ENCODE results near the gene AP5S1. TPM values are rescaled to one million over a fixed set of nuclear protein-coding genes. Genes with fewer than 3 reads are reported as not detected.

The AP5S1 gene
- total RNA-seq, 1 donor from 2014 or later = 15.7 TPM

DNA sequence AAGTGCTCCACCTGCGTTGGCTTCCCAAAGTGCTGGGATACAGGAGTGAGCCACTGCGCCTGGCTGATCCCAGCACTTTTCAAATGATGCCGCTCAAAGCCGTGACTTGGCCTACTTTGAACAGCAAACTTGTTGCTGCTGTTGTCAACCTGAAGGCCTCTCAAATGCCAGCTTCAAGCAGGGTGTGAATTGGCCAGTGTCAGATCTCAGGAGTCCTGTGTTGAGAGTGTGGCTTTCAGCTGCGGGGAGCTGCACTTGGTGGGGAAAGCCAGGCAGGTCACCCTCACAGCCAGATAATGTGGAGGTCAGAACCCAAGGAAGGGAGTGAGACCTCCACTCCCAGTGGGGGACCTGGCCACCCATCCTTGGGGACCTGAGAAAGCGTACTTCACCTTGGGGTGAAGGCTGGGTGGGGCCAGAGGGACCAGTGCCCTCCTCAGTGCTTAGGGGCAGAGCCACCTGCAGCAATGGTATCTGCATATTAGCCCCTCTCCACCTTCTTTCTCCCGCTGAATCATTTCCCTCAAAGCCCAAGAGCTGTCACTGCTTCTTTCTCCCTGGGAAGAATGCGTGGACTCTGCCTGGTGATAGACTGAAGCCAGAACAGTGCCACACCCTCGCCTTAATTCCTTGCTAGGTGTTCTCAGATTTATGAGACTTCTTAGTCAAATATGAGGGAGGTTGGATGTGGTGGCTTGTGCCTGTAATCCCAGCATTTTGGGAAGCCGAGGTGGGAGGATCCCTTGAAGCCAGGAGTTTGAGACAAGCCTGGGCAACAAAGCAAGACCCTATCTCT is 49.7 kb downstream of the AP5S1 start:
- intact Hi-C loops (cut with micrococcal nuclease) = no loop called here

DNA sequence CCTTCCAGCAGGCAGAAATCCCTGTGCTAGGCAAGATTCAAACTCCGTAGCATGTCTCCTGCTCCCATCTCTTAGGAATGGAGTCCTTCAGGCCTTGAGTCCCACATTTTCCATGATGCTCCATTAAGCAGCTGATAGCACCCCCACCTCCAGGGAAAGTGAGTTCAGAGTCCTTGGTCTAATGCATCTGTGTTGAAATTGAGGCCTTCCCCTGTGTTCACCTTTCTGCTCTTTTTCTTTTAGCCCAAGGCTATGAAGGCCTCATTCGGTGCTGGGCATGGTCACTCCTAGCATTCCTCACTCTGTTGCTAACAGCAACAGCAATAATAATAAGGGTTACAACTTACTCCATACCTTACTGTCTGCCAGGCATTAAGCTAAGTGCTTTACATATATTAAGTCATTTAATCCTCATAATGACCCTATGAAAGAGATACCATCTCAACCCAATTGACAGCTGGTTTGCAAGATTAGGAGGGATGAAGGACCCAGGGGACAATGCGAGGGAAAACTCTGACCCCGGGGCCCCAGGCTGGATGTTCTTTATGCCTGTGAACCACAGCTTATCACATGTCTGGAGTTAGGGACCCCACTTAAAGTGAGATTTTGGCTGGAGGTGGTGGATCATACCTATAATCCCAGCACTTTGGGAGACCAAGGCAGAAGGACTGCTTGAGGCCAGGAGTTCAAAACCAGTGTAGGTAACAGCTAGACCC is 51.4 kb downstream of the AP5S1 start:
- intact Hi-C loops (cut with micrococcal nuclease) = no loop called here

DNA sequence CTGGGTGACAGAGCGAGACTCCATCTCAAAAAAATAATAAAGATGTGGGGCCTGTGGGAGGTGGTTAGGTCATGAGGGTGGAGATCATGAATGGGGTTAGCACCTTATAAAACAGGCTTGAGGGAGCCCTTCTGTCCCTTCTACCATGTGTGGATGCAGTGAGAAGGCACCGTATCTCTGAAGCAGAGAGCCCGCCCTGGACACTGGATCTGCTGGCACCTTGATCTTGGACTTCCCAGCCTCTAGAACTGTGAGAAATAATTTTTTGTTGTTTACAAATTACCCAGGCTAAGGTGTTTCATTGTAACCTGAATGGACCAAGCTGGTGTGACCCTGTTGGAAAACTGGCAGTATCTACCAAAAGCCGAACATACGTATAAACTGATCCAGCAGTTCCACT is 53.2 kb downstream of the AP5S1 start:
- intact Hi-C loops (cut with micrococcal nuclease) = no loop called here

DNA sequence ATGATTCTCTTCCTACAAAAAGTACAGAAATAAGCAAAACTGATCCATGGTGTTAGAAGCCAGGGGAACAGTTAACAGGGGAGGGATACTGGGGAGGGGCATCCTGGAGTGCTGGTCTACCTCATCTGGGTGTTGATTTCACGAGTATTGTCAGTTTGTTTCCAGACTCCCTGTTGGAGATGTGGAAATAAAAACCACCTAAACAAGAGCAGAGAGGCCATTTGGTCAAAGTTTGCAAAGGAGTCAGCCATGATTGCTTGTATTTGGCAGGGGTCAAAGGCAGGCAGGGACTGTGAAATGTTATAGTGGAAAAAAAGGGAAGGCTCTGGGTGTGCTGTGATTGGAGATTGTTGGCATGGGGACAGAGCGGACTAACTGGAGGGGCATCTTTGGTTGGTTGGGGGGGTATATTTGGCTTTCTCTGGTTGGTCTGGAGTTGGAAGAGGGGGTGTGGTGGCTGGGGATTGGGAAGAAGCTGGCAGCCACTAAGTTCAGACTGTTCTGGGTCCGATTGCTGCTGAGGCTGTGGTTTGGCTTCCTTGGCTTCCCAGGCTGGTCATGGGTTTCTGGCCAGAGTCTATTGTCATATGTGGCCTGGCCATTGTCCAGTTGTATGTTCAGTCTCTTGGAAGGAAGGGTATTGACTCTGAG is 54.0 kb downstream of the AP5S1 start:
- intact Hi-C loops (cut with micrococcal nuclease) = no loop called here

DNA sequence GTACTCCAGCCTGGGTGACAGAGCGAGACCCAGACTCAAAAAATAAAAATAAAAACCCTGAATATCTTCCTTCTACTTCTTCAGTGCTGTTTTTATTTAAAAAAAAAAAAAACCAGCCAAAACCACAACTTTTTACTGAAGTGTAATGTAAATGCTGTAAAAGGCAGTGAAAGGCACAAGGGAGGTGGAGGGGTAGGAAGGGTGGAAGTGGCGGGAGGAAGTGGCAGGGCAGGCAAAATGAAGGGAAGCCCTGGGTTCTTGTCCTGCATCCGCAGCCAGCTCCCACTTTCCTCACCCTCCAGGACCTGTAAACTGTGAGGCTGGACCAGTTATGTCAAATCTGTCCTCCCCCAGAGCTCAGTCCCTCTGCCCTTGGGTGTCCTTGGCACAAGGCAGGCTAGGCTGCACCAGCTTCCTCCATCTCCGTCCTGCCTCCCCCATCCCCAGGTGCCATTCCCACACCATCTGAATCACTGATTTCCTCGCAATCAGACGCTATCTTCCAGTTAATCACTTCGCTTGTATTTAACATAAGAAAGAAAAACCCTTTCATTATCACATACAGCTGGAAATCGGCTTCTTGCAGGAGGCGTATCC is 55.1 kb downstream of the AP5S1 start:
- intact Hi-C loops (cut with micrococcal nuclease) = no loop called here

DNA sequence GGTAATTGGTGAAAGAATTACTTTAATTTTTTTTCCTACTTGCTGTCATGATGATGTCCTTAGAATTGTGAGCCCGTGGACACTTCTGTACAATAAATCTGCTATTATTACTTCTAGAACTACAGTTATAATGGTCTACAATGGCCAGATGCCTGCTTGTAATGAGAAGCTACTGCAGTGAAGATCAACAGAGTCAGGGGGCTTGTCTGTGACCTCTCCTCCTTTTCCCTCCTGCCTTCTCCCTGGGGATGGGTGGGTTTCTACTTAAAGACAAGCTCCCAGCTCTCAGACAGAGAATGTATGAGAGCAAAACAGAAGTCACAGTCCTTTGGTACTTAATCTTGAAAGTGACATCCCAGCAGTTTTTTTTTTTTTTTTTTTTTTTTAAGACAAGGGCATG is 55.7 kb downstream of the AP5S1 start:
- intact Hi-C loops (cut with micrococcal nuclease) = no loop called here

DNA sequence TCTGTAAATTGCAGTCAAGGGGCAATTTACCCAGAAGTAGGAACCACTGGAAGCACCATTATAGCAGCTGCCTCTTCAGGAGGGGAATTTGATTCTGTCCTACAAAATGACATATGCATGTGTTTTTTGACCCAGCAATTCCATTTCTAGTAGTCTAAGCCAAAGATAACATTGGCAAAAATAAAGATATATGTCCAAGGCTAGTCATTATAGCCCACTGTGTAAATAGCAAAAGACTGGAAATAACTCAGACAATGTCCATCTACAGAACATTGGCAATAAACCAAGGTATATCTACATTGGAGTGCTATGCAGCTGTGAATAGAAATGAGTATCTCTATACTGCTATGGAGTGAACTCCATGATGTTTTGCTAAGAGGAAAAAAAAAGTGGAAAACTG is 56.3 kb downstream of the AP5S1 start:
- intact Hi-C loops (cut with micrococcal nuclease) = no loop called here

Other genes with a start within 250 kb of the AP5S1 start
- not detected in 2 replicates for gene GFRA4, start 157.1 kb upstream of the AP5S1 start, total RNA-seq
- gene ADAM33, start 138.5 kb upstream of the AP5S1 start, total RNA-seq = not detected in 2 replicates
- gene SIGLEC1, start 107.9 kb upstream of the AP5S1 start, total RNA-seq = not detected in 2 replicates
- not detected in 2 replicates for gene HSPA12B, start 87.9 kb upstream of the AP5S1 start, total RNA-seq
- gene ADISSP, start 52.8 kb upstream of the AP5S1 start, total RNA-seq = 35.7 and 37.3 TPM in 2 replicates
- gene SPEF1, start 39.1 kb upstream of the AP5S1 start, total RNA-seq = 0.32 TPM in 2 replicates
- gene CENPB, start 33.8 kb upstream of the AP5S1 start, total RNA-seq = 85.2 and 85.5 TPM in 2 replicates
- gene CDC25B, start 24.2 kb upstream of the AP5S1 start, total RNA-seq = 400 and 404 TPM in 2 replicates
- 40.1 and 40.5 TPM in 2 replicates for gene MAVS, start 26.3 kb downstream of the AP5S1 start, total RNA-seq
- gene PANK2, start 68.8 kb downstream of the AP5S1 start, total RNA-seq = 58.5 and 63.1 TPM in 2 replicates
- 17.8 and 18.3 TPM in 2 replicates for gene RNF24, start 195.0 kb downstream of the AP5S1 start, total RNA-seq